A549 (cell line): Measurements from ENCODE around the gene ANKHD1. TPM values are rescaled to one million over a fixed set of nuclear protein-coding genes. Genes with fewer than 3 reads are reported as not detected.

Experiments
- BCL3 ChIP-seq: fragments of >200 bp; sonication (Bioruptor Twin); formaldehyde crosslinking; IDR thresholded peaks from 3 replicates; pipeline ENCODE4 v1.6.1; 2016
- BHLHE40 ChIP-seq: IDR thresholded peaks from 2 replicates; pipeline ENCODE4 v1.6.1; 2012; ENCODE audit warnings: low read depth, low read length, inconsistent platforms
- CBX2 ChIP-seq: fragments of 200-600 bp; sonication (generic); IDR thresholded peaks from 2 replicates; pipeline ENCODE4 v1.6.1; 2016; ENCODE audit warnings: low read depth, mild to moderate bottlenecking, borderline replicate concordance
- CHD4 ChIP-seq: fragments of 200-600 bp; sonication (generic); IDR thresholded peaks from 2 replicates; pipeline ENCODE4 v1.6.1; 2016; ENCODE audit warnings: antibody characterized with exemption, mild to moderate bottlenecking, borderline replicate concordance
- ELK1 ChIP-seq: fragments of 150-350 bp; IDR thresholded peaks from 2 replicates; pipeline ENCODE4 v1.6.1; 2014; ENCODE audit warnings: low read depth, mild to moderate bottlenecking, low read length
- ESRRA ChIP-seq: fragments of 150-350 bp; IDR thresholded peaks from 2 replicates; pipeline ENCODE4 v1.6.1; 2014; ENCODE audit warnings: mild to moderate bottlenecking, low read length, borderline replicate concordance
- FOSB ChIP-seq: fragments of 250-450 bp; sonication (Bioruptor Pico); IDR thresholded peaks from 2 replicates; pipeline ENCODE4 v1.5.0; 2020; ENCODE audit warnings: mild to moderate bottlenecking, moderate library complexity
- GATA3 ChIP-seq: IDR thresholded peaks from 2 replicates; pipeline ENCODE4 v1.6.1; 2012; ENCODE audit warnings: borderline replicate concordance
- HDAC2 ChIP-seq: fragments of 200-600 bp; sonication (generic); IDR thresholded peaks from 2 replicates; pipeline ENCODE4 v1.6.1; 2016
- HEYL ChIP-seq: fragments of 250-450 bp; sonication (Bioruptor Pico); IDR thresholded peaks from 2 replicates; pipeline ENCODE4 v1.8.0; 2021; ENCODE audit warnings: mild to moderate bottlenecking, moderate library complexity
- HOXB13 ChIP-seq: fragments of 250-450 bp; sonication (Bioruptor Pico); IDR thresholded peaks from 2 replicates; pipeline ENCODE4 v1.5.0; 2020; ENCODE audit warnings: low read depth, mild to moderate bottlenecking, moderate library complexity
- JUN ChIP-seq, 2 experiments: fragments of >200 bp; sonication (Bioruptor Twin); formaldehyde crosslinking; IDR thresholded peaks; 2 replicates in 1 of 2; 3 replicates in 1 of 2; pipeline ENCODE4 v1.6.1; 2016 to 2017
- JUNB ChIP-seq: fragments of >200 bp; sonication (Bioruptor Twin); formaldehyde crosslinking; IDR thresholded peaks from 2 replicates; pipeline ENCODE4 v1.6.1; 2016
- KDM1A ChIP-seq: fragments of 200-600 bp; sonication (generic); IDR thresholded peaks from 2 replicates; pipeline ENCODE4 v1.6.1; 2016; ENCODE audit warnings: low read depth, mild to moderate bottlenecking
- KDM5A ChIP-seq: fragments of 200-600 bp; sonication (generic); IDR thresholded peaks from 2 replicates; pipeline ENCODE4 v1.6.1; 2016; ENCODE audit warnings: antibody characterized with exemption, mild to moderate bottlenecking
- MAFK ChIP-seq: fragments of 450-650 bp; IDR thresholded peaks from 2 replicates; pipeline ENCODE4 v1.6.1; 2014; ENCODE audit not compliant: partially characterized antibody
- MYC ChIP-seq: IDR thresholded peaks from 2 replicates; pipeline ENCODE4 v1.6.1; 2012; ENCODE audit warnings: mild to moderate bottlenecking, inconsistent platforms, low read length, improper control_type of control experiment, borderline replicate concordance
- NFE2L2 ChIP-seq: fragments of 150-350 bp; conservative IDR thresholded peaks from 2 replicates; pipeline ENCODE4 v1.6.1; 2014; ENCODE audit warnings: low read length
- NPAS2 ChIP-seq: fragments of 250-450 bp; sonication (Bioruptor Pico); IDR thresholded peaks from 2 replicates; pipeline ENCODE4 v1.8.0; 2022; ENCODE audit warnings: mild to moderate bottlenecking, moderate library complexity, borderline replicate concordance
- NR3C1 ChIP-seq: fragments of >200 bp; sonication (Bioruptor Twin); formaldehyde crosslinking; IDR thresholded peaks from 3 replicates; pipeline ENCODE4 v1.6.1; 2017
- POLR2A ChIP-seq: IDR thresholded peaks from 2 replicates; pipeline ENCODE4 v1.6.1; 2012; ENCODE audit warnings: mild to moderate bottlenecking, low read length
- RAD21 ChIP-seq, 2 experiments: fragments of >200 bp in 1 of 2; sonication (Bioruptor Twin) in 1 of 2; formaldehyde crosslinking in 1 of 2; IDR thresholded peaks in 1 of 2; conservative IDR thresholded peaks in 1 of 2; 2 replicates in 1 of 2; 3 replicates in 1 of 2; pipeline ENCODE4 v1.6.1; 2012 to 2018; ENCODE audit warnings: inconsistent platforms in 1 of 2
- RARB ChIP-seq: fragments of 250-450 bp; sonication (Bioruptor Pico); IDR thresholded peaks from 2 replicates; pipeline ENCODE4 v1.8.0; 2021; ENCODE audit warnings: mild to moderate bottlenecking, moderate library complexity
- RCOR1 ChIP-seq: fragments of 150-350 bp; IDR thresholded peaks from 2 replicates; pipeline ENCODE4 v1.6.1; 2014; ENCODE audit warnings: antibody characterized with exemption, low read length, low read depth
- REST ChIP-seq: fragments of 200-600 bp; sonication (generic); IDR thresholded peaks from 2 replicates; pipeline ENCODE4 v1.6.1; 2016; ENCODE audit warnings: antibody characterized with exemption, mild to moderate bottlenecking, moderate library complexity
- RFX5 ChIP-seq: fragments of 450-650 bp; IDR thresholded peaks from 2 replicates; pipeline ENCODE4 v1.7.1; 2014; ENCODE audit warnings: antibody characterized with exemption, mild to moderate bottlenecking, moderate library complexity
- RNF2 ChIP-seq: fragments of 200-600 bp; sonication (generic); IDR thresholded peaks from 2 replicates; pipeline ENCODE4 v1.6.1; 2016; ENCODE audit warnings: low read depth, mild to moderate bottlenecking, antibody characterized with exemption, moderate library complexity, borderline replicate concordance
- SREBF2 ChIP-seq: fragments of 450-650 bp; IDR thresholded peaks from 2 replicates; pipeline ENCODE4 v1.6.1; 2014; ENCODE audit warnings: mild to moderate bottlenecking, moderate library complexity
- TFCP2L1 ChIP-seq: fragments of 250-450 bp; sonication (Bioruptor Pico); IDR thresholded peaks from 2 replicates; pipeline ENCODE4 v1.5.0; 2021; ENCODE audit warnings: mild to moderate bottlenecking
- TP53 ChIP-seq: fragments of 250-450 bp; sonication (Bioruptor Pico); IDR thresholded peaks from 2 replicates; pipeline ENCODE4 v1.5.0; 2021; ENCODE audit warnings: mild to moderate bottlenecking, moderate library complexity
- ZC3H11A ChIP-seq: fragments of 450-650 bp; IDR thresholded peaks from 2 replicates; pipeline ENCODE4 v1.6.1; 2014; ENCODE audit warnings: antibody characterized with exemption, mild to moderate bottlenecking
- ZFP36 ChIP-seq: fragments of 450-650 bp; IDR thresholded peaks from 2 replicates; pipeline ENCODE4 v1.6.1; 2014; ENCODE audit warnings: borderline replicate concordance; ENCODE audit not compliant: partially characterized antibody
- ZNF302 ChIP-seq: fragments of 250-450 bp; sonication (Bioruptor Pico); IDR thresholded peaks from 2 replicates; pipeline ENCODE4 v1.9.0; 2021; ENCODE audit warnings: inconsistent platforms, mild to moderate bottlenecking, moderate library complexity
- polyA plus RNA-seq, 4 experiments: library from polyadenylated mRNA; depleted of rRNA in 3 of 4; stranded (reverse); fragments of >200 nt; fragmentation: RNase III in 1 of 4; extraction: RNeasy Plus Mini Kit Qiagen cat#74134 plus additional on column Dnase treatment in 1 of 4; gene quantifications; 2 replicates in 3 of 4; 3 replicates in 1 of 4; pipeline ENCODE4 v1.2.3, GENCODE V29; 2011 to 2017
- TF ChIP-seq, protein P1 (sequence below): IDR thresholded peaks from 2 replicates; pipeline ENCODE4 v1.6.1; 2012
- TF ChIP-seq, protein P2 (sequence below): fragments of >200 bp; sonication (Bioruptor Twin); formaldehyde crosslinking; IDR thresholded peaks from 3 replicates; pipeline ENCODE4 v1.5.1; 2016
- TF ChIP-seq, protein P3 (sequence below): fragments of 250-450 bp; sonication (Bioruptor Pico); IDR thresholded peaks from 2 replicates; pipeline ENCODE4 v1.5.0; 2020; ENCODE audit warnings: low read depth, mild to moderate bottlenecking, moderate library complexity

Gene ANKHD1
- polyA plus RNA-seq, 2 of the 4 experiments (the other 2 are of a cell fraction), result 46.9 to 94.1 TPM

GRCh38 chr5:140557136-140557805 is 155.6 kb downstream of the ANKHD1 start, which contains the start of gene SRA1 (continued):
- no peak for TF ChIP-seq JUNB
- no peak for TF ChIP-seq SREBF2
- TF ChIP-seq NPAS2 (CRISPR knock-in tag), result no peak
- no peak for TF ChIP-seq MYC
- peak; percentile 49; the same call in 1 of the 2 replicates for TF ChIP-seq GATA3
- no peak; the same call in 1 of the 2 replicates for TF ChIP-seq RFX5
- no peak for TF ChIP-seq HDAC2
- TF ChIP-seq ZFP36, result no peak
- no peak for TF ChIP-seq FOSB (CRISPR knock-in tag)
- no peak for TF ChIP-seq KDM1A
- TF ChIP-seq TFCP2L1, result peak; percentile 65; the same call in 1 of the 2 replicates
- no peak for TF ChIP-seq MAFK
- no peak for TF ChIP-seq ZC3H11A
- peak; percentile 85 to 95 for TF ChIP-seq JUN (IDR thresholded peaks at IDR 0.05)
- TF ChIP-seq CBX2, result no peak
- TF ChIP-seq BHLHE40, result no peak
- TF ChIP-seq, protein P1, sequence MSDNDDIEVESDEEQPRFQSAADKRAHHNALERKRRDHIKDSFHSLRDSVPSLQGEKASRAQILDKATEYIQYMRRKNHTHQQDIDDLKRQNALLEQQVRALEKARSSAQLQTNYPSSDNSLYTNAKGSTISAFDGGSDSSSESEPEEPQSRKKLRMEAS, result peak; percentile 85
- no peak for TF ChIP-seq NR3C1
- TF ChIP-seq NFE2L2, result no peak
- no peak for TF ChIP-seq RARB (CRISPR knock-in tag)
- TF ChIP-seq TP53, result no peak
- peak; percentile 94; the same call in 1 of the 3 replicates for TF ChIP-seq BCL3
- TF ChIP-seq CHD4, result no peak
- no peak for TF ChIP-seq ESRRA
- TF ChIP-seq, protein P2, sequence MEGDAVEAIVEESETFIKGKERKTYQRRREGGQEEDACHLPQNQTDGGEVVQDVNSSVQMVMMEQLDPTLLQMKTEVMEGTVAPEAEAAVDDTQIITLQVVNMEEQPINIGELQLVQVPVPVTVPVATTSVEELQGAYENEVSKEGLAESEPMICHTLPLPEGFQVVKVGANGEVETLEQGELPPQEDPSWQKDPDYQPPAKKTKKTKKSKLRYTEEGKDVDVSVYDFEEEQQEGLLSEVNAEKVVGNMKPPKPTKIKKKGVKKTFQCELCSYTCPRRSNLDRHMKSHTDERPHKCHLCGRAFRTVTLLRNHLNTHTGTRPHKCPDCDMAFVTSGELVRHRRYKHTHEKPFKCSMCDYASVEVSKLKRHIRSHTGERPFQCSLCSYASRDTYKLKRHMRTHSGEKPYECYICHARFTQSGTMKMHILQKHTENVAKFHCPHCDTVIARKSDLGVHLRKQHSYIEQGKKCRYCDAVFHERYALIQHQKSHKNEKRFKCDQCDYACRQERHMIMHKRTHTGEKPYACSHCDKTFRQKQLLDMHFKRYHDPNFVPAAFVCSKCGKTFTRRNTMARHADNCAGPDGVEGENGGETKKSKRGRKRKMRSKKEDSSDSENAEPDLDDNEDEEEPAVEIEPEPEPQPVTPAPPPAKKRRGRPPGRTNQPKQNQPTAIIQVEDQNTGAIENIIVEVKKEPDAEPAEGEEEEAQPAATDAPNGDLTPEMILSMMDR, result no peak
- no peak for TF ChIP-seq ZNF302 (CRISPR knock-in tag)
- TF ChIP-seq REST, result peak; percentile 30; the same call in 1 of the 2 replicates
- no peak for TF ChIP-seq HEYL (CRISPR knock-in tag)
- TF ChIP-seq RNF2, result no peak
- no peak for TF ChIP-seq HOXB13 (CRISPR knock-in tag)
- TF ChIP-seq, protein P3, sequence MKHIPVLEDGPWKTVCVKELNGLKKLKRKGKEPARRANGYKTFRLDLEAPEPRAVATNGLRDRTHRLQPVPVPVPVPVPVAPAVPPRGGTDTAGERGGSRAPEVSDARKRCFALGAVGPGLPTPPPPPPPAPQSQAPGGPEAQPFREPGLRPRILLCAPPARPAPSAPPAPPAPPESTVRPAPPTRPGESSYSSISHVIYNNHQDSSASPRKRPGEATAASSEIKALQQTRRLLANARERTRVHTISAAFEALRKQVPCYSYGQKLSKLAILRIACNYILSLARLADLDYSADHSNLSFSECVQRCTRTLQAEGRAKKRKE, result no peak
- TF ChIP-seq RCOR1, result no peak
- peak; percentile 97 for TF ChIP-seq POLR2A
- TF ChIP-seq ELK1, result no peak
- TF ChIP-seq RAD21 (conservative IDR thresholded peaks at IDR 0.05 in 1 of 2, IDR thresholded peaks at IDR 0.05 in 1 of 2), result 0 out of 5 replicates have a peak, but pooled peaks of 1 of the 2 experiments have one; percentile 21
- no peak for TF ChIP-seq KDM5A
